Cardiac fibroblast (primary cell): ENCODE measurements around the gene ARHGDIB.

Source experiments
- DNase-seq, 2 donors: peaks; one replicate each; pipeline versions ENCODE4 v3.0.0 to v3.0.0-alpha.2; 2010; ENCODE audit warnings: low read depth in 2 of 2
- H3K4me3 ChIP-seq, 2 donors: replicated peaks in 1 of 2; 1 replicate in 1 of 2; 2 replicates in 1 of 2; pipeline ENCODE4 v1.5.1; 2011; ENCODE audit warnings: low read depth in 2 of 2, low read length in 2 of 2, mild to moderate bottlenecking in 2 of 2, moderate library complexity in 1 of 2
- CTCF ChIP-seq: IDR thresholded peaks from one replicate; pipeline ENCODE4 v1.5.1; 2011; ENCODE audit warnings: low read depth, mild to moderate bottlenecking, low read length, inconsistent platforms

ARHGDIB gene

GRCh38 chr12:14930299-14930698 is 31.1 kb downstream of the ARHGDIB start:
- TF ChIP-seq CTCF, result peak; percentile 14
- DNase-seq, result peak; percentile 26 to 51

GRCh38 chr12:14928931-14929330 is 32.5 kb downstream of the ARHGDIB start:
- peak in 1 of 2 donors; percentile 57 for DNase-seq
- no peak overlapping the region for H3K4me3 ChIP-seq
- no peak for TF ChIP-seq CTCF

More at GRCh38 chr12:14930299-14930698, 31.1 kb downstream of the ARHGDIB start:
- no peak overlapping the region for H3K4me3 ChIP-seq

GRCh38 chr12:14927267-14927666 is 34.1 kb downstream of the ARHGDIB start:
- TF ChIP-seq CTCF, result no peak
- no peak for DNase-seq

GRCh38 chr12:14924541-14924940 is 36.9 kb downstream of the ARHGDIB start:
- no peak for DNase-seq
- no peak for TF ChIP-seq CTCF
- H3K4me3 ChIP-seq, result no peak overlapping the region

More at GRCh38 chr12:14927267-14927666, 34.1 kb downstream of the ARHGDIB start:
- H3K4me3 ChIP-seq, result no peak overlapping the region

- no peak overlapping the region for H3K4me3 ChIP-seq
- no peak for TF ChIP-seq CTCF
- no peak for DNase-seq
These were observed 37.5 kb downstream of the ARHGDIB start for GRCh38 chr12:14923944-14924343.

GRCh38 chr12:14921218-14921617 is 40.2 kb downstream of the ARHGDIB start:
- TF ChIP-seq CTCF, result no peak
- no peak overlapping the region for H3K4me3 ChIP-seq
- DNase-seq, result no peak

- no peak for TF ChIP-seq CTCF
- no peak for DNase-seq
- H3K4me3 ChIP-seq, result no peak overlapping the region
These were observed 40.8 kb downstream of the ARHGDIB start for GRCh38 chr12:14920475-14921126.
